ENCODE data around the gene TPP1. TPM values are rescaled to one million over a fixed set of nuclear protein-coding genes. Genes with fewer than 3 reads are reported as not detected.

Gene TPP1
- total RNA-seq (2011; cell fraction: chromatin; rRNA removed; ENCODE audit: low replicate concordance): 85.5 and 108 TPM in 2 replicates
- total RNA-seq (2011; cell fraction: nucleolus; rRNA removed): 98.2 and 104 TPM in 2 replicates
- total RNA-seq (2011; cell fraction: nucleoplasm; rRNA removed): 118 and 162 TPM in 2 replicates
- total RNA-seq (2014; rRNA removed) (11.9 and 16.6 TPM in 2 replicates), total RNA-seq (2014; rRNA removed; fragmentation: Illumina TruSeq; extraction: Trizol) (7.5 TPM in 2 replicates), total RNA-seq (2015; rRNA removed; fragmentation: Illumina TruSeq; extraction: Trizol) (15.0 and 16.3 TPM in 2 replicates), total RNA-seq (2021) (45.5 and 50.2 TPM in 2 replicates), polyA plus RNA-seq (2011; rRNA removed) (29.4 and 54.6 TPM in 2 replicates), polyA plus RNA-seq (2014; fragmentation: Illumina TruSeq; extraction: Trizol) (59.9 and 75.8 TPM in 2 replicates), polyA plus RNA-seq (2014; fragmentation: Nextera tagmentation; extraction: Ambion mirVana) (10 to 100 TPM in 1 of 2 experiments, 1 to 10 TPM in 1; 9.4 to 15.7 TPM), polyA plus RNA-seq (2014; rRNA removed) (25.8 and 38.7 TPM in 2 replicates), polyA minus RNA-seq (2011; rRNA and poly(A)+ RNA removed) (27.0 and 40.7 TPM in 2 replicates), Bru-seq, nascent RNA (percentile 75 among the genes with signal in this experiment), BruChase-seq, experiment 1, labeled RNA remaining after a 2-hour chase (percentile 75 among the genes with signal in this experiment), BruChase-seq, experiment 2, labeled RNA remaining after a 6-hour chase (percentile 82 among the genes with signal in this experiment)
- 35.7 and 56.0 TPM in 2 replicates for polyA plus RNA-seq (2011; cell fraction: cytosol; rRNA removed)
- 88.3 and 109 TPM in 2 replicates for polyA plus RNA-seq (2011; cell fraction: nucleus; rRNA removed)
- 62.0 and 173 TPM in 2 replicates for polyA plus RNA-seq (2012)
- polyA minus RNA-seq (2011; cell fraction: cytosol; rRNA and poly(A)+ RNA removed): 42.1 and 45.9 TPM in 2 replicates
- 22.3 and 26.4 TPM in 2 replicates for polyA minus RNA-seq (2011; cell fraction: nucleus; rRNA and poly(A)+ RNA removed)
- long read RNA-seq, experiment 1, partial matches to known transcripts: 9 of 29 reads
- long read RNA-seq, experiment 1, other reads (novel, unspliced or antisense): 16 of 29 reads
- long read RNA-seq, experiment 2, transcript TPP1-214 (12 exons, 3,578 nt): minor isoform, 8 of 76 reads
- long read RNA-seq, experiment 2, transcript TPP1-201 (13 exons, 3,560 nt): major isoform, 20 of 76 reads
- long read RNA-seq, experiment 2, partial matches to known transcripts: 12 of 76 reads
- long read RNA-seq, experiment 2, other reads (novel, unspliced or antisense): 34 of 76 reads
- long read RNA-seq, experiment 3, transcript TPP1-201 (13 exons, 3,560 nt): major isoform, 5 of 7 reads
- long read RNA-seq, experiment 3, partial matches to known transcripts: 0 of 7 reads
- long read RNA-seq, experiment 3, other reads (novel, unspliced or antisense): 2 of 7 reads

- H3K4me3 ChIP-seq: peak within 1 kb of the TSS; percentile 71
- H4K20me1 ChIP-seq (replicated peaks; ENCODE audit: control insufficient read depth, insufficient read depth, low read length): no peaks in the 10 kb centered on the region
- DNase-seq (ENCODE audit: extremely low read depth in 1 of 4, low spot score in 3 of 4): peak; percentile 92 to 97 (median 94)
- intact Hi-C loops (cut with micrococcal nuclease) (loop anchor here (2.0 to 5.0 kb wide), 2 partner anchors 20 to 87 kb away; no protein-coding TSS in a partner anchor), in situ Hi-C loops (cut with MboI) (no loop called here)
- H3K4me2 ChIP-seq (ENCODE audit: insufficient read depth, low read length): peak within 1 kb of the TSS; percentile 100
- H3K9me3 ChIP-seq (replicated peaks; ENCODE audit: control insufficient read depth, insufficient read depth, low read depth, low read length): no peaks in the 10 kb centered on the region
- no TSS peak for BruUV-seq (replicated peaks)
- H3K79me2 ChIP-seq (ENCODE audit: control insufficient read depth, insufficient read depth, low read length): peaks cover 8% of the 10 kb centered on the region
- H3K27me3 ChIP-seq (ENCODE audit: control insufficient read depth in 2 of 2, insufficient read depth in 2 of 2, low read length in 2 of 2): peaks cover 0 to 9% of the 10 kb centered on the region in 2 experiments; a peak in 1 of 5 replicates
- CTCF ChIA-PET (ENCODE audit: low intra/inter-chr PET ratio): no interaction called here
- peaks cover 19% of the 10 kb centered on the region; the same call in 2 of the 3 replicates for H3K36me3 ChIP-seq (ENCODE audit: control insufficient read depth, insufficient read depth, low read length)
- peak; percentile 97 for ATAC-seq
- peaks cover 8 to 36% of the 10 kb centered on the region in 2 experiments for H3K4me1 ChIP-seq (replicated peaks in 1 of 2; ENCODE audit: control insufficient read depth in 2 of 2, insufficient read depth in 2 of 2, low read length in 2 of 2)
- H2AFZ ChIP-seq (ENCODE audit: low read depth, low read length): peak within 1 kb of the TSS; percentile 95
- WGBS (ENCODE audit: insufficient coverage, low coverage, missing lambda C conversion rate): under 1% methylated on average over 16 of the region's 16 CpGs
- H3K27ac ChIP-seq (ENCODE audit: extremely low read depth, low read depth, low read length): peak within 1 kb of the TSS; percentile 86
- H3K9me1 ChIP-seq (ENCODE audit: control insufficient read depth, insufficient read depth, low read length): no peaks in the 10 kb centered on the region
- peak within 1 kb of the TSS; percentile 91 to 93 for H3K9ac ChIP-seq (ENCODE audit: insufficient read depth in 1 of 2, low read depth in 2 of 2, low read length in 2 of 2)
- POLR2A ChIA-PET: interaction anchor here (0.6 to 2.8 kb wide), 11 partner anchors 9 to 119 kb away, joined by 3 to 17 read pairs (median 5); partner anchors contain the start of genes ILK and MRPL17
- peak; percentile 100 for FAIRE-seq
- TF ChIP-seq PTBP1 (IDR thresholded peaks at IDR 0.05; ENCODE audit: low read depth, low read length): no peak
- no peak for TF ChIP-seq ZNF398 (CRISPR knock-in tag; IDR thresholded peaks at IDR 0.05)
- peak; percentile 40; the same call in 1 of the 2 replicates for TF ChIP-seq POLR2G (IDR thresholded peaks at IDR 0.05; ENCODE audit: low read depth, low read length)
- no peak for TF ChIP-seq NCOR1 (IDR thresholded peaks at IDR 0.05)
- TF ChIP-seq USF1 (CRISPR knock-in tag; IDR thresholded peaks at IDR 0.05): peak; percentile 99
- TF ChIP-seq ZFP30 (CRISPR knock-in tag; IDR thresholded peaks at IDR 0.05; ENCODE audit: borderline replicate concordance): no peak
- no peak for TF ChIP-seq ZNF24 (IDR thresholded peaks at IDR 0.05)
- TF ChIP-seq GABPA (tag; conservative IDR thresholded peaks at IDR 0.05; ENCODE audit: low read depth): no peak; the same call in 1 of the 2 replicates
- no peak for TF ChIP-seq ZNF551 (CRISPR knock-in tag; IDR thresholded peaks at IDR 0.05)
- no peak for TF ChIP-seq ZNF280A (IDR thresholded peaks at IDR 0.05; ENCODE audit: low read depth, partially characterized antibody)
Measured at GRCh38 chr11:6619004-6619745, at the start of gene TPP1. TPP1 (minus strand) TSS chr11:6619422; CDS start chr11:6619400, 22 bp downstream.

Data from K562 (cell line).